Esophagus muscularis mucosa (tissue), 4 donors: ENCODE data around the gene TLE4. TPM values are rescaled to one million over a fixed set of nuclear protein-coding genes. Genes with fewer than 3 reads are reported as not detected.

Source experiments
- DNase-seq: peaks from one replicate; pipeline ENCODE4 v3.0.0-alpha.2; 2017; ENCODE audit errors: extremely low spot score
- H3K27ac ChIP-seq, 4 donors: fragments of 200-600 bp; sonication (generic); replicated peaks in 1 of 4; 1 replicate in 3 of 4; 2 replicates in 1 of 4; pipeline ENCODE4 v1.5.1; 2016 to 2019; ENCODE audit warnings: mild to moderate bottlenecking in 1 of 4
- H3K27me3 ChIP-seq, 4 donors: fragments of 200-600 bp; sonication (generic); one replicate each; pipeline versions ENCODE4 v1.5.1 to v1.6.0; 2016 to 2019
- H3K36me3 ChIP-seq, 4 donors: fragments of 200-600 bp; sonication (generic); one replicate each; pipeline ENCODE4 v1.5.1; 2016 to 2019
- H3K4me1 ChIP-seq, 4 donors: fragments of 200-600 bp; sonication (generic); one replicate each; pipeline ENCODE4 v1.5.1; 2016 to 2019
- H3K4me3 ChIP-seq, 4 donors: fragments of 200-600 bp; sonication (generic); 1 replicate in 2 of 4; 2 replicates in 2 of 4; pipeline ENCODE4 v1.5.1; 2016 to 2019; ENCODE audit warnings: mild to moderate bottlenecking in 4 of 4, moderate library complexity in 1 of 4
- H3K9me3 ChIP-seq, 4 donors: fragments of 200-600 bp; sonication (generic); 1 replicate in 3 of 4; 2 replicates in 1 of 4; pipeline ENCODE4 v1.5.1; 2016 to 2019
- EP300 ChIP-seq: sonication (generic); formaldehyde crosslinking; IDR thresholded peaks from one replicate; pipeline ENCODE4 v1.6.1; 2017; ENCODE audit warnings: antibody characterized with exemption
- POLR2A ChIP-seq: fragments of 450-650 bp; IDR thresholded peaks from one replicate; pipeline ENCODE4 v1.6.1; 2017; ENCODE audit warnings: antibody characterized with exemption, moderate library complexity, mild to moderate bottlenecking, low read depth
- POLR2AphosphoS5 ChIP-seq, 2 donors: sonication (generic); formaldehyde crosslinking; IDR thresholded peaks; one replicate each; pipeline ENCODE4 v1.6.1; 2017; ENCODE audit warnings: antibody characterized with exemption in 2 of 2
- WGBS: methylation state at CpG from one replicate; pipeline ENCODE4 v1.1.5; 2018; 5-methylcytosine and 5-hydroxymethylcytosine counted together
- intact Hi-C: fragments of 100-400 bp; cut with DNase I; formaldehyde crosslinking; loops from one replicate; pipeline ENCODE4 v1.15.1; 2023
- total RNA-seq, 4 donors: library from RNA; depleted of rRNA; stranded (reverse); fragments of >200 nt; gene quantifications; one replicate each; pipeline versions ENCODE4 v1.1.0 to v1.2.1, GENCODE V29; 2016
- TF ChIP-seq, protein P1 (sequence below), 3 experiments: fragments of 200-600 bp in 2 of 3; fragments of 450-650 bp in 1 of 3; sonication (generic) in 2 of 3; IDR thresholded peaks; one replicate each; pipeline ENCODE4 v1.5.1; 2017 to 2019; ENCODE audit warnings: antibody characterized with exemption in 3 of 3, mild to moderate bottlenecking in 2 of 3, moderate library complexity in 1 of 3

TLE4 gene
- total RNA-seq, 4 donors from 2014 or later = 30.0 to 36.1 (median 34.3) TPM

- no peaks in the 10 kb centered on the region for H3K9me3 ChIP-seq
- H3K27me3 ChIP-seq = no peaks in the 10 kb centered on the region
- no peak for TF ChIP-seq POLR2AphosphoS5 (IDR thresholded peaks at IDR 0.05)
- TF ChIP-seq, protein P1, sequence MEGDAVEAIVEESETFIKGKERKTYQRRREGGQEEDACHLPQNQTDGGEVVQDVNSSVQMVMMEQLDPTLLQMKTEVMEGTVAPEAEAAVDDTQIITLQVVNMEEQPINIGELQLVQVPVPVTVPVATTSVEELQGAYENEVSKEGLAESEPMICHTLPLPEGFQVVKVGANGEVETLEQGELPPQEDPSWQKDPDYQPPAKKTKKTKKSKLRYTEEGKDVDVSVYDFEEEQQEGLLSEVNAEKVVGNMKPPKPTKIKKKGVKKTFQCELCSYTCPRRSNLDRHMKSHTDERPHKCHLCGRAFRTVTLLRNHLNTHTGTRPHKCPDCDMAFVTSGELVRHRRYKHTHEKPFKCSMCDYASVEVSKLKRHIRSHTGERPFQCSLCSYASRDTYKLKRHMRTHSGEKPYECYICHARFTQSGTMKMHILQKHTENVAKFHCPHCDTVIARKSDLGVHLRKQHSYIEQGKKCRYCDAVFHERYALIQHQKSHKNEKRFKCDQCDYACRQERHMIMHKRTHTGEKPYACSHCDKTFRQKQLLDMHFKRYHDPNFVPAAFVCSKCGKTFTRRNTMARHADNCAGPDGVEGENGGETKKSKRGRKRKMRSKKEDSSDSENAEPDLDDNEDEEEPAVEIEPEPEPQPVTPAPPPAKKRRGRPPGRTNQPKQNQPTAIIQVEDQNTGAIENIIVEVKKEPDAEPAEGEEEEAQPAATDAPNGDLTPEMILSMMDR (IDR thresholded peaks at IDR 0.05) = no peak
- TF ChIP-seq EP300 = no peak
- no peak for TF ChIP-seq POLR2A
- no peak for DNase-seq
- peaks cover 24 to 71% (median 52%) of the 10 kb centered on the region in 4 donors for H3K4me1 ChIP-seq
- WGBS = 94% methylated on average over 2 of the region's 2 CpGs
- no peak overlapping the region for H3K27ac ChIP-seq
- no peak overlapping the region for H3K4me3 ChIP-seq
- H3K36me3 ChIP-seq = peaks cover 0 to 5% (median 0%) of the 10 kb centered on the region in 4 donors
- intact Hi-C loops = loop anchor here (10.0 kb wide), 1 partner anchor 595 kb away; no protein-coding TSS in a partner anchor
Measured at GRCh38 chr9:79579624-79580023, 7.9 kb downstream of the TLE4 start.

DNA sequence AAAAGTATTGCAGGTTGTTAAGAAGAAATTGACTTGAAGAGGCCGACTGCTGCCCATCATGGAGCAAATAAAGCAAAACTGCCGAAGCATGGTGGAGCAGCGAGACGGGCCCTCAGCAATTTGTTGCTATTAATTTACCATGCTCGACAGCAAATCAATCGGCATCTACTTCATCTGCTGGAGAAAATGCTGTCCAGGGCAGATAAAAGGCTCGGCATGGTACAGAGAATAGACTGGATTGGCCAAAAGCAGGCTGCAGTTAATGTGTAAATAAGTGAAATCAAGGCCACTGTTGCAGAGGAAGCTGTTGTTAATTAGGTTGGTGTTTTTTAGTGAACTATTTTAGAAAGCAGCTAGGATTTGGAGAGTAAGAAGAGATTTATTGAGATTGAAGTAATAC, 8.3 kb downstream of the TLE4 start:
- intact Hi-C loops = no loop called here
- DNase-seq = no peak
- Histone ChIP-seq H3K4me1 (peaks cover 21 to 67% (median 50%) of the 10 kb centered on the region in 4 donors), H3K27ac (no peak overlapping the region), H3K27me3 (no peaks in the 10 kb centered on the region), H3K36me3 (peaks cover 0 to 5% (median 0%) of the 10 kb centered on the region in 4 donors), H3K9me3 (no peaks in the 10 kb centered on the region), H3K4me3 (no peak overlapping the region)
- TF ChIP-seq, protein P1 (IDR thresholded peaks at IDR 0.05) = no peak
- no peak for TF ChIP-seq POLR2A
- TF ChIP-seq EP300 = no peak
- TF ChIP-seq POLR2AphosphoS5 (IDR thresholded peaks at IDR 0.05) = no peak
- 96% methylated on average over 7 of the region's 7 CpGs for WGBS

DNA sequence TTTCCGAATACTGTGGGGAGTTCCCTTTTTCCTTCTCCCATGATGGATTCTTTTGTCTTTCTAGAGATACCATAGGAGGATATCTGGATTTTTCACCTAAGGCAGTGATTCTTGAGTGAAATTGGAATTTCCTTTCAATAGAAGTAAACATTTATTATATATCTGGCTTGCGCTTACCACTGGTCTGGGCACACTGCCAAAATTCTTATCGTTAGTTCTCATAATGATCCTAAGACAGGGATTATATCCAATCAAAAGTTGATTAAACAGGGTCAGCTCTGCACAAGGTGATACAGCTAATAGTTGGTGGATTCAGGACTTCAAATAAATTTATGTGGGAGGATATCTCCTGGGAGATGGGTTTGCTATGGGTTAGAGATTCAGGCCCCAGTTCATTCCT, 9.6 kb downstream of the TLE4 start:
- WGBS = 60% methylated on average over 3 of the region's 3 CpGs
- H3K27me3 ChIP-seq = no peaks in the 10 kb centered on the region
- TF ChIP-seq POLR2A (no peak), POLR2AphosphoS5 (IDR thresholded peaks at IDR 0.05) (no peak), EP300 (no peak)
- TF ChIP-seq, protein P1 (IDR thresholded peaks at IDR 0.05) = no peak
- H3K4me1 ChIP-seq = peaks cover 22 to 53% (median 41%) of the 10 kb centered on the region in 4 donors
- DNase-seq = no peak
- H3K36me3 ChIP-seq = peaks cover 0 to 5% (median 0%) of the 10 kb centered on the region in 4 donors
- H3K9me3 ChIP-seq = no peaks in the 10 kb centered on the region
- no peak overlapping the region for H3K27ac ChIP-seq
- no peak overlapping the region for H3K4me3 ChIP-seq
- intact Hi-C loops = no loop called here

DNA sequence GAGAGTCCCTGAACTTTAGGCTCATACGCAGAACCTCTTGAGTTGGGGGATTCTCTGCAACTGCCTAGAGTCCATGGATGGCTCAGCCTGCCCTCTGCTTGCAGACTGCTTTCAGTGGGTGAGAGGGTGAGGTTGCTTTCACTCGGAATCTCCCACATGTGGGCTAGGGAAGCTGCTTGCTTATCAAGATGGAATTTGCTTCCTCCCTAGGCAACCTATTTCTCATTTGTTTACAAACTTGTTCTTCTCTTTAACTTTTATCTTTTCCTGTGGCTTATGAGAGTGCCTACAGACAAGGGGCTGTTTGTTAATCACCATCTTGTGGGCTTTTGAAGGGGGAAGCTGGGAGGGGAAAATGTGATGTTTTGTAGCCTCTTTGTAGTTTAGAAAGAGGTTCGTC, 10.0 kb downstream of the TLE4 start:
- Histone ChIP-seq H3K27ac (no peak overlapping the region), H3K9me3 (no peaks in the 10 kb centered on the region), H3K4me3 (no peak overlapping the region), H3K27me3 (no peaks in the 10 kb centered on the region), H3K36me3 (peaks cover 0 to 5% (median 0%) of the 10 kb centered on the region in 4 donors), H3K4me1 (peaks cover 22 to 51% (median 39%) of the 10 kb centered on the region in 4 donors)
- WGBS = 51% methylated on average over 3 of the region's 3 CpGs
- no peak for DNase-seq
- intact Hi-C loops = no loop called here
- TF ChIP-seq POLR2AphosphoS5 (IDR thresholded peaks at IDR 0.05) (no peak), POLR2A (no peak), EP300 (no peak)
- TF ChIP-seq, protein P1 (IDR thresholded peaks at IDR 0.05) = no peak
